ENCODE data around the gene TRAPPC6A.

GRCh38 chr19:45124021-45124420 lies 54.0 kb downstream of the TRAPPC6A start:
- no peak for TF ChIP-seq CTCF (IDR thresholded peaks at IDR 0.05)
- TF ChIP-seq POLR2A (IDR thresholded peaks at IDR 0.05) = no peak
